H9 (cell line): ENCODE results near the gene CTR9. TPM values are rescaled to one million over a fixed set of nuclear protein-coding genes. Genes with fewer than 3 reads are reported as not detected.

Experiments
- DNase-seq: peaks from one replicate; pipeline ENCODE4 v3.0.0-alpha.2; 2017
- H2AFZ ChIP-seq: one replicate; pipeline ENCODE4 v1.6.1; 2013; ENCODE audit warnings: mild to moderate bottlenecking, low read length, control low read depth, moderate library complexity
- H2AK5ac ChIP-seq: 2 replicates; pipeline ENCODE4 v1.6.1; 2013; ENCODE audit warnings: low read length, control low read depth, mixed read lengths; ENCODE audit not compliant: insufficient read length
- H2BK120ac ChIP-seq: one replicate; pipeline ENCODE4 v1.6.1; 2013; ENCODE audit warnings: low read depth, mild to moderate bottlenecking, low read length, control low read depth, inconsistent platforms; ENCODE audit not compliant: poor library complexity, severe bottlenecking
- H2BK12ac ChIP-seq: 2 replicates; pipeline ENCODE4 v1.6.1; 2013; ENCODE audit warnings: low read length, control low read depth, mixed read lengths, low read depth; ENCODE audit not compliant: insufficient read length
- H2BK15ac ChIP-seq: 2 replicates; pipeline ENCODE4 v1.6.1; 2013; ENCODE audit warnings: low read depth, low read length, control low read depth
- H2BK20ac ChIP-seq: one replicate; pipeline ENCODE4 v1.6.1; 2013; ENCODE audit warnings: low read depth, mild to moderate bottlenecking, low read length, control low read depth, inconsistent platforms; ENCODE audit not compliant: poor library complexity, severe bottlenecking
- H2BK5ac ChIP-seq: 2 replicates; pipeline ENCODE4 v1.6.1; 2013; ENCODE audit warnings: low read length, control low read depth, mixed read lengths; ENCODE audit not compliant: insufficient read length
- H3K14ac ChIP-seq: 2 replicates; pipeline ENCODE4 v1.6.1; 2013; ENCODE audit warnings: low read length, control low read depth; ENCODE audit not compliant: insufficient read depth
- H3K18ac ChIP-seq: 2 replicates; pipeline ENCODE4 v1.6.1; 2013; ENCODE audit warnings: low read depth, mild to moderate bottlenecking, mixed read lengths, low read length, control low read depth; ENCODE audit not compliant: insufficient read length
- H3K23ac ChIP-seq: 2 replicates; pipeline ENCODE4 v1.6.1; 2013; ENCODE audit warnings: low read length, control low read depth, mixed read lengths, low read depth; ENCODE audit not compliant: insufficient read length
- H3K23me2 ChIP-seq: 2 replicates; pipeline ENCODE4 v1.6.1; 2013; ENCODE audit warnings: low read depth, mild to moderate bottlenecking, mixed read lengths, low read length, control low read depth; ENCODE audit not compliant: insufficient read length, poor library complexity, severe bottlenecking
- H3K27ac ChIP-seq: 2 replicates; pipeline ENCODE4 v1.5.1; 2013; ENCODE audit warnings: low read length, control low read depth, mixed read lengths, low read depth; ENCODE audit not compliant: insufficient read length
- H3K27me3 ChIP-seq: 2 replicates; pipeline ENCODE4 v1.6.1; 2013; ENCODE audit warnings: low read length, control low read depth, inconsistent platforms; ENCODE audit not compliant: insufficient read depth
- H3K4ac ChIP-seq: 2 replicates; pipeline ENCODE4 v1.6.1; 2013; ENCODE audit warnings: low read depth, mild to moderate bottlenecking, control low read depth, inconsistent platforms, low read length, moderate library complexity
- H3K4me1 ChIP-seq: 2 replicates; pipeline ENCODE4 v1.6.1; 2013; ENCODE audit warnings: low read length, control low read depth, inconsistent platforms; ENCODE audit not compliant: insufficient read depth
- H3K4me2 ChIP-seq: 2 replicates; pipeline ENCODE4 v1.6.1; 2013; ENCODE audit warnings: low read length, control low read depth, mixed read lengths; ENCODE audit not compliant: insufficient read length, insufficient read depth
- H3K56ac ChIP-seq: 2 replicates; pipeline ENCODE4 v1.6.1; 2013; ENCODE audit warnings: low read depth, mild to moderate bottlenecking, mixed read lengths, low read length, control low read depth; ENCODE audit not compliant: insufficient read length
- H3K79me1 ChIP-seq: 2 replicates; pipeline ENCODE4 v1.6.1; 2013; ENCODE audit warnings: low read depth, mild to moderate bottlenecking, moderate library complexity, low read length, control low read depth, inconsistent platforms; ENCODE audit not compliant: insufficient read depth, poor library complexity, severe bottlenecking
- H3K79me2 ChIP-seq: 2 replicates; pipeline ENCODE4 v1.6.1; 2013; ENCODE audit warnings: low read length, control low read depth, inconsistent platforms; ENCODE audit not compliant: insufficient read depth
- H3K9ac ChIP-seq: 2 replicates; pipeline ENCODE4 v1.6.1; 2013; ENCODE audit warnings: low read length, control low read depth, mixed read lengths; ENCODE audit not compliant: insufficient read length; ENCODE audit errors: extremely low read depth
- H3K9me3 ChIP-seq: one replicate; pipeline ENCODE4 v1.6.1; 2013; ENCODE audit warnings: low read depth, low read length, inconsistent platforms; ENCODE audit not compliant: control insufficient read depth
- H3T11ph ChIP-seq: one replicate; pipeline ENCODE4 v1.6.1; 2013; ENCODE audit warnings: mild to moderate bottlenecking, low read length, control low read depth, inconsistent platforms
- H4K20me1 ChIP-seq: one replicate; pipeline ENCODE4 v1.6.1; 2013; ENCODE audit not compliant: control insufficient read depth, insufficient read length, insufficient read depth
- H4K5ac ChIP-seq: 2 replicates; pipeline ENCODE4 v1.6.1; 2013; ENCODE audit warnings: low read depth, mild to moderate bottlenecking, mixed read lengths, low read length, control low read depth; ENCODE audit not compliant: insufficient read length
- H4K8ac ChIP-seq: replicated peaks from 2 replicates; pipeline ENCODE4 v1.6.1; 2013; ENCODE audit warnings: low read length, control low read depth, mixed read lengths, low read depth; ENCODE audit not compliant: insufficient read length
- H4K91ac ChIP-seq: 2 replicates; pipeline ENCODE4 v1.6.1; 2013; ENCODE audit warnings: low read depth, mild to moderate bottlenecking, moderate library complexity, mixed read lengths, low read length, control low read depth; ENCODE audit not compliant: insufficient read length
- H3K27ac Mint-ChIP-seq, 3 experiments: 2 replicates in 2 of 3; 3 replicates in 1 of 3; pipeline ENCODE4 v1.8.0; 2020 to 2021; ENCODE audit warnings: mixed read lengths in 3 of 3, mild to moderate bottlenecking in 1 of 3, moderate library complexity in 1 of 3
- H3K27me3 Mint-ChIP-seq: 2 replicates; pipeline ENCODE4 v1.8.0; 2021; ENCODE audit warnings: low read depth, mild to moderate bottlenecking, moderate library complexity, mixed read lengths
- H3K36me3 Mint-ChIP-seq, 3 experiments: 2 replicates in 2 of 3; 3 replicates in 1 of 3; pipeline ENCODE4 v1.8.0; 2020 to 2021; ENCODE audit warnings: low read depth in 3 of 3, mixed read lengths in 3 of 3; ENCODE audit not compliant: insufficient read depth in 1 of 3
- H3K4me1 Mint-ChIP-seq, 2 experiments: 2 replicates each; pipeline ENCODE4 v1.8.0; 2020; ENCODE audit warnings: mixed read lengths in 2 of 2
- H3K4me3 Mint-ChIP-seq, 2 experiments: 2 replicates in 1 of 2; 3 replicates in 1 of 2; pipeline ENCODE4 v1.8.0; 2020 to 2021; ENCODE audit warnings: mild to moderate bottlenecking in 2 of 2, mixed read lengths in 2 of 2, moderate library complexity in 1 of 2
- H3K9me3 Mint-ChIP-seq, 2 experiments: 2 replicates in 1 of 2; 3 replicates in 1 of 2; pipeline ENCODE4 v1.8.0; 2020; ENCODE audit warnings: mild to moderate bottlenecking in 2 of 2, mixed read lengths in 2 of 2, moderate library complexity in 1 of 2
- WGBS: extraction: QIAGEN DNeasy Blood & Tissue Kit; methylation state at CpG from one replicate; pipeline ENCODE4 v1.1.7; 2013; ENCODE audit warnings: missing lambda C conversion rate, low lambda C conversion rate, mixed read lengths; ENCODE audit not compliant: insufficient read length; ENCODE audit errors: extremely low coverage; 5-methylcytosine and 5-hydroxymethylcytosine counted together
- total RNA-seq: library from RNA; stranded (reverse); gene quantifications from 2 replicates; pipeline ENCODE4 v1.2.1, GENCODE V29; 2021
- TF ChIP-seq, protein P1 (sequence below): fragments of 200-600 bp; sonication (generic); conservative IDR thresholded peaks from 3 replicates; pipeline ENCODE4 v1.8.0; 2021; ENCODE audit warnings: antibody characterized with exemption, mild to moderate bottlenecking

Gene CTR9
- total RNA-seq, 1 experiment from 2014 or later, result 37.5 TPM

DNA sequence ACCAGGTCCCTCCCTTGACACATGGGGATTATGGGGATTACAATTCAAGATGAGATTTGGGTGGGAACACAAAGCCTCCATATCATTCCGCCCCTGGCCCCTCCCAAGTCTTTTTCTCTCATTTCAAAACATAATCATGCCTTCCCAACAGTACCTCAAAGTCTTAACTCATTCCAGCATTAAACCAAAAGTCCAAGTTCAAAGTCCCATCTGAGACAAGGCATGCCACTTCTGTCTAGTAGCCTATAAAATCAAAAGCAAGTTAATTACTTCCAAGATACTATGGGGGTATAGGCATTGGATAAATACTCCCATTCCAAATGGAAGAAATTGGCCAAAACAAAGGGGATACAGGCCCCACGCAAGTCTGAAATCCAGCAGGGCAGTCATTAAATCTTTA is 77.4 kb downstream of the CTR9 start:
- Mint-ChIP-seq H3K9me3 (peaks cover 5% of the 10 kb centered on the region in 2 experiments; a peak in 4 of 5 replicates), H3K4me3 (no peak overlapping the region), H3K36me3 (peaks cover 0 to 6% (median 0%) of the 10 kb centered on the region in 3 experiments; a peak in 2 of 7 replicates), H3K27me3 (no peaks in the 10 kb centered on the region; the same call in none of the 2 replicates), H3K27ac (peak overlapping the region in 1 of 3 experiments; percentile 3; a peak in 1 of 7 replicates), H3K4me1 (no peaks in the 10 kb centered on the region)
- Histone ChIP-seq H3K27ac (no peak overlapping the region), H4K8ac (no peak overlapping the region), H2AFZ (no peak overlapping the region), H2BK5ac (no peak overlapping the region), H2BK120ac (no peak overlapping the region), H3K56ac (no peak overlapping the region), H2BK12ac (no peak overlapping the region), H4K20me1 (no peaks in the 10 kb centered on the region), H3K23me2 (no peaks in the 10 kb centered on the region), H2AK5ac (no peak overlapping the region), H3K18ac (no peak overlapping the region), H3K79me2 (no peaks in the 10 kb centered on the region), H3T11ph (no peak overlapping the region), H3K23ac (no peak overlapping the region), H3K27me3 (no peaks in the 10 kb centered on the region), H4K5ac (no peak overlapping the region), H2BK15ac (no peak overlapping the region), H3K4me1 (no peaks in the 10 kb centered on the region), H3K9me3 (no peaks in the 10 kb centered on the region), H3K9ac (no peak overlapping the region), H2BK20ac (no peak overlapping the region), H3K79me1 (no peaks in the 10 kb centered on the region), H4K91ac (no peak overlapping the region), H3K4ac (no peak overlapping the region), H3K4me2 (no peak overlapping the region), H3K14ac (no peak overlapping the region)
- no CpG with 5 or more reads among the region's 2 CpGs for WGBS
- TF ChIP-seq, protein P1, sequence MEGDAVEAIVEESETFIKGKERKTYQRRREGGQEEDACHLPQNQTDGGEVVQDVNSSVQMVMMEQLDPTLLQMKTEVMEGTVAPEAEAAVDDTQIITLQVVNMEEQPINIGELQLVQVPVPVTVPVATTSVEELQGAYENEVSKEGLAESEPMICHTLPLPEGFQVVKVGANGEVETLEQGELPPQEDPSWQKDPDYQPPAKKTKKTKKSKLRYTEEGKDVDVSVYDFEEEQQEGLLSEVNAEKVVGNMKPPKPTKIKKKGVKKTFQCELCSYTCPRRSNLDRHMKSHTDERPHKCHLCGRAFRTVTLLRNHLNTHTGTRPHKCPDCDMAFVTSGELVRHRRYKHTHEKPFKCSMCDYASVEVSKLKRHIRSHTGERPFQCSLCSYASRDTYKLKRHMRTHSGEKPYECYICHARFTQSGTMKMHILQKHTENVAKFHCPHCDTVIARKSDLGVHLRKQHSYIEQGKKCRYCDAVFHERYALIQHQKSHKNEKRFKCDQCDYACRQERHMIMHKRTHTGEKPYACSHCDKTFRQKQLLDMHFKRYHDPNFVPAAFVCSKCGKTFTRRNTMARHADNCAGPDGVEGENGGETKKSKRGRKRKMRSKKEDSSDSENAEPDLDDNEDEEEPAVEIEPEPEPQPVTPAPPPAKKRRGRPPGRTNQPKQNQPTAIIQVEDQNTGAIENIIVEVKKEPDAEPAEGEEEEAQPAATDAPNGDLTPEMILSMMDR, result no peak
- DNase-seq, result no peak
